Measurements from ENCODE around the gene CCL11. TPM values are rescaled to one million over a fixed set of nuclear protein-coding genes. Genes with fewer than 3 reads are reported as not detected.
"Not testable (repeated sequence)": the region's sequence is repeated elsewhere in the genome, so short reads cannot be mapped to it uniquely, and the experiment has no call there.

The CCL11 gene
- total RNA-seq, 2 donors from 2014 or later = 1.1 TPM; not detected in 1

- Histone ChIP-seq H3K4me1 (replicated peaks) (no peaks in the 10 kb centered on the region), H3K9me3 (no peaks in the 10 kb centered on the region), H3K4me3 (no peak overlapping the region), H3K36me3 (no peaks in the 10 kb centered on the region), H3K27me3 (replicated peaks; ENCODE audit: insufficient read depth) (no peaks in the 10 kb centered on the region), H3K27ac (no peak overlapping the region)
- DNase-seq (ENCODE audit: low spot score) = no peak
- WGBS = 55% methylated on average over 4 of the region's 4 CpGs
- intact Hi-C loops (cut with DNase I) = no loop called here
- TF ChIP-seq, protein P1, sequence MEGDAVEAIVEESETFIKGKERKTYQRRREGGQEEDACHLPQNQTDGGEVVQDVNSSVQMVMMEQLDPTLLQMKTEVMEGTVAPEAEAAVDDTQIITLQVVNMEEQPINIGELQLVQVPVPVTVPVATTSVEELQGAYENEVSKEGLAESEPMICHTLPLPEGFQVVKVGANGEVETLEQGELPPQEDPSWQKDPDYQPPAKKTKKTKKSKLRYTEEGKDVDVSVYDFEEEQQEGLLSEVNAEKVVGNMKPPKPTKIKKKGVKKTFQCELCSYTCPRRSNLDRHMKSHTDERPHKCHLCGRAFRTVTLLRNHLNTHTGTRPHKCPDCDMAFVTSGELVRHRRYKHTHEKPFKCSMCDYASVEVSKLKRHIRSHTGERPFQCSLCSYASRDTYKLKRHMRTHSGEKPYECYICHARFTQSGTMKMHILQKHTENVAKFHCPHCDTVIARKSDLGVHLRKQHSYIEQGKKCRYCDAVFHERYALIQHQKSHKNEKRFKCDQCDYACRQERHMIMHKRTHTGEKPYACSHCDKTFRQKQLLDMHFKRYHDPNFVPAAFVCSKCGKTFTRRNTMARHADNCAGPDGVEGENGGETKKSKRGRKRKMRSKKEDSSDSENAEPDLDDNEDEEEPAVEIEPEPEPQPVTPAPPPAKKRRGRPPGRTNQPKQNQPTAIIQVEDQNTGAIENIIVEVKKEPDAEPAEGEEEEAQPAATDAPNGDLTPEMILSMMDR (IDR thresholded peaks at IDR 0.05) = no peak
These were observed 28.7 kb downstream of the CCL11 start for GRCh38 chr17:34314279-34314678.

DNA sequence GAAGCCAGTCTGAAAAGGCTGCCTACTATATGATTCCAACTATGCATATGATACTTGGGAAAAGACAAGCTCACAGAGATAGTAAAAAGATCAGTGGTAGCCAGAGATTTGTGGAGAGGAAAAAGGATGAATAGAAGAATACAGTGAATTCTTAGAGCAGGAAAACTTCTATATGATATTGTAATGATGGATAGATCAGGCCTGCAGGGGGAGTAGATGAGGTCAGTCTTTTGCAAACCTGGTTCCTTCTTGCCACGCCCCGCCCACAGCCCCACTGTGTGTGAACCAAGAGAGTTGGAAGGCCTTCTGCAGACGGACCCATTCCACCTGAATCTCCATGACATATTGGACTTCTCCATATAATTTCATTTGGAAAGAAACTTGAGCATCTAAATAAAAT lies 32.9 kb downstream of the CCL11 start:
- no peak for DNase-seq (ENCODE audit: low spot score)
- 87% methylated on average over 3 of the region's 3 CpGs for WGBS
- H3K36me3 ChIP-seq = no peaks in the 10 kb centered on the region
- intact Hi-C loops (cut with DNase I) = no loop called here
- no peaks in the 10 kb centered on the region for H3K27me3 ChIP-seq (replicated peaks; ENCODE audit: insufficient read depth)
- H3K27ac ChIP-seq = no peak overlapping the region
- TF ChIP-seq POLR2A (IDR thresholded peaks at IDR 0.05) = no peak
- TF ChIP-seq POLR2AphosphoS5 (IDR thresholded peaks at IDR 0.05) = no peak
- TF ChIP-seq, protein P1 (IDR thresholded peaks at IDR 0.05) = no peak
- no peak overlapping the region for H3K4me3 ChIP-seq
- no peaks in the 10 kb centered on the region for H3K4me1 ChIP-seq (replicated peaks)
- no peaks in the 10 kb centered on the region for H3K9me3 ChIP-seq

GRCh38 chr17:34319039-34319483 lies 33.5 kb downstream of the CCL11 start, which contains the start of gene CCL8:
CCL8 (plus strand) TSS chr17:34319435; CDS start chr17:34319502, 67 bp downstream.
- no peak for DNase-seq (ENCODE audit: low spot score)
- no peaks in the 10 kb centered on the region for H3K36me3 ChIP-seq
- no peaks in the 10 kb centered on the region for H3K9me3 ChIP-seq
- no peaks in the 10 kb centered on the region for H3K27me3 ChIP-seq (replicated peaks; ENCODE audit: insufficient read depth)
- 42% methylated on average over 2 of the region's 2 CpGs for WGBS
- no peak within 1 kb of the TSS for H3K4me3 ChIP-seq
- no peak for TF ChIP-seq POLR2A (IDR thresholded peaks at IDR 0.05)
- no peak for TF ChIP-seq POLR2AphosphoS5 (IDR thresholded peaks at IDR 0.05)
- no peak within 1 kb of the TSS for H3K27ac ChIP-seq
- H3K4me1 ChIP-seq (replicated peaks) = no peaks in the 10 kb centered on the region
- intact Hi-C loops (cut with DNase I) = no loop called here

DNA sequence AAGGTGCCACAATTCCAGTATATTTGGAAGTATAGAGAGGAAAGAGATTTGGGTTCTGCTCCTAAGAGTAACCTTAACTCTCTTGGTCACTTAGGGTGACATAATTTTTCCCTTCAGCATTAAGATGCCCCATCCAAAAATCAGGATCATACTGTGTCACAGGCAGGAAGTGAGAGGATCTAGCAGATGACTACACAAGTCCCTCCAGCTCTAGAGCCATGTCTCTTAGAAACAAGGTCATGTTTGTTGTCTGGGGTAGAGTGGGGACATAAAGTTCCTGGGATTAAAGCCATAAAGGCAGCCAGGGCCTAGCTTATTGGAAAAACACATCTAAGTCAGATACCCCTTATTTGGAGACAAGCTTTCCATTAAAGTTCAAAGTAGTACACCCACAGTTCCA lies 36.4 kb downstream of the CCL11 start:
- Histone ChIP-seq H3K9me3 (no peaks in the 10 kb centered on the region), H3K4me1 (replicated peaks) (no peaks in the 10 kb centered on the region), H3K27ac (no peak overlapping the region), H3K4me3 (no peak overlapping the region), H3K27me3 (replicated peaks; ENCODE audit: insufficient read depth) (no peaks in the 10 kb centered on the region), H3K36me3 (no peaks in the 10 kb centered on the region)
- no peak for DNase-seq (ENCODE audit: low spot score)
- TF ChIP-seq, protein P1 (IDR thresholded peaks at IDR 0.05) = no peak
- TF ChIP-seq POLR2A (IDR thresholded peaks at IDR 0.05) = no peak
- TF ChIP-seq POLR2AphosphoS5 (IDR thresholded peaks at IDR 0.05) = no peak
- intact Hi-C loops (cut with DNase I) = no loop called here

- DNase-seq (ENCODE audit: low spot score) = not testable (repeated sequence)
- WGBS = 51% methylated on average over 4 of the region's 4 CpGs
These were observed 42.0 kb downstream of the CCL11 start for GRCh38 chr17:34327580-34327979.

DNA sequence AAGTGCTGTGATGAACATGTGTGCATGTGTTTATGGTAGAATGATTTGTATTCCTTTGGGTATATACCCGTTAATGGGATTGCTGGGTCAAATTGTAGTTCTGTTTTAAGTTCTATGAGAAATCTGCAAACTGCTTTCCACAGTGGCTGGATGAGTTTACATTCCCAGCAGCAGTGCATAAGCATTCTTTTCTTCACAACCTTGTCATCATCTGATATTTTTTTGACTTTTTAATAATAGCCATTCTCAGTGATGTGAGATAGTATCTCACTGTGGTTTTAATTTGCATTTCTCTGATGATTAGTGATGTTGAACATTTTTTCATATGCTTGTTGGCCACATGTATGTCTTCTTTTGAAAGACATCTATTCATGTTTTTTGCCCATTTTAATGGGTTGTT lies 52.2 kb downstream of the CCL11 start:
- H3K4me1 ChIP-seq (replicated peaks) = no peaks in the 10 kb centered on the region
- H3K36me3 ChIP-seq = no peaks in the 10 kb centered on the region
- 50% methylated on average over 1 of the region's 1 CpG for WGBS
- no peak overlapping the region for H3K4me3 ChIP-seq
- no peaks in the 10 kb centered on the region for H3K27me3 ChIP-seq (replicated peaks; ENCODE audit: insufficient read depth)
- no peak for DNase-seq (ENCODE audit: low spot score)
- H3K9me3 ChIP-seq = no peaks in the 10 kb centered on the region
- intact Hi-C loops (cut with DNase I) = no loop called here
- H3K27ac ChIP-seq = no peak overlapping the region
- TF ChIP-seq, protein P1 (IDR thresholded peaks at IDR 0.05) = no peak
- TF ChIP-seq POLR2AphosphoS5 (IDR thresholded peaks at IDR 0.05) (no peak), POLR2A (IDR thresholded peaks at IDR 0.05) (no peak)

More at GRCh38 chr17:34327580-34327979, 42.0 kb downstream of the CCL11 start:
- H3K4me3 ChIP-seq; intact Hi-C loops (cut with DNase I); H3K4me1 ChIP-seq (replicated peaks); H3K27me3 ChIP-seq (replicated peaks; ENCODE audit: insufficient read depth); H3K36me3 ChIP-seq; H3K27ac ChIP-seq; H3K9me3 ChIP-seq: not testable (repeated sequence)
